Astrocyte of the spinal cord (primary cell): ENCODE results near the gene MEGF11.

Source experiments
- DNase-seq: peaks from one replicate; pipeline ENCODE4 v3.0.0; 2011; ENCODE audit warnings: low read depth, low spot score
- H3K4me3 ChIP-seq: 2 replicates; pipeline ENCODE4 v1.5.1; 2011; ENCODE audit warnings: low read depth, mild to moderate bottlenecking, low read length, moderate library complexity
- in situ Hi-C: cut with HindIII; loops from 2 replicates; pipeline ENCODE4 v1.10.0; 2017; ENCODE audit warnings: low sequenced_read_pairs
- TF ChIP-seq, protein P1 (sequence below): IDR thresholded peaks from 2 replicates; pipeline ENCODE4 v1.5.1; 2012; ENCODE audit warnings: low read depth, mild to moderate bottlenecking, low read length, inconsistent platforms

MEGF11 gene

DNA sequence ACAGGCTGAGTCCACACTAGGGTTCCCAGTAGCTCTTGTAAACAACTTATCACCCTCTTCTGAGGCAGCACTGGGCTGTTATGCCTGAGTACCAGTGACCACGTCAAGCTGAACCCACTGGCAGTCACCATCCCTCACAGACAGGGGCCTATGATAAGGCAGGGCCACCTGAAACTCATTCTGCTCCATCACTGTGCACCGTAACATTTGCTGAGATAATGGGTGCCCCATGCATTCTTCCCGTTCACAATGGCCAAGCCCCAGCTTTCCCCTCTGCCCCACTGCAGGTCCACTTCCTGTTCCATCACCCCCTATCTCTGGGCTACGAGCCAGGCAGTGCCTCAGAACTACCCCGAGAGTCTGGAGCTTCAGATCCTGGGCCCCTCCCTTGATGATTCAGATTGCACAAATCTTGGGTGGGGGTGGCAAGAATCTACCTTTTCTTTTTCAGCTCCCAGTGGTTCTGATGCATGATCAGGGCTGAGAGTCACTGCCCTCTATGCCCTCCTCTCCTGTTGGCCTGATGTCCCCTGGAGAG lies 226.2 kb downstream of the MEGF11 start:
- TF ChIP-seq, protein P1, sequence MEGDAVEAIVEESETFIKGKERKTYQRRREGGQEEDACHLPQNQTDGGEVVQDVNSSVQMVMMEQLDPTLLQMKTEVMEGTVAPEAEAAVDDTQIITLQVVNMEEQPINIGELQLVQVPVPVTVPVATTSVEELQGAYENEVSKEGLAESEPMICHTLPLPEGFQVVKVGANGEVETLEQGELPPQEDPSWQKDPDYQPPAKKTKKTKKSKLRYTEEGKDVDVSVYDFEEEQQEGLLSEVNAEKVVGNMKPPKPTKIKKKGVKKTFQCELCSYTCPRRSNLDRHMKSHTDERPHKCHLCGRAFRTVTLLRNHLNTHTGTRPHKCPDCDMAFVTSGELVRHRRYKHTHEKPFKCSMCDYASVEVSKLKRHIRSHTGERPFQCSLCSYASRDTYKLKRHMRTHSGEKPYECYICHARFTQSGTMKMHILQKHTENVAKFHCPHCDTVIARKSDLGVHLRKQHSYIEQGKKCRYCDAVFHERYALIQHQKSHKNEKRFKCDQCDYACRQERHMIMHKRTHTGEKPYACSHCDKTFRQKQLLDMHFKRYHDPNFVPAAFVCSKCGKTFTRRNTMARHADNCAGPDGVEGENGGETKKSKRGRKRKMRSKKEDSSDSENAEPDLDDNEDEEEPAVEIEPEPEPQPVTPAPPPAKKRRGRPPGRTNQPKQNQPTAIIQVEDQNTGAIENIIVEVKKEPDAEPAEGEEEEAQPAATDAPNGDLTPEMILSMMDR, result no peak
- DNase-seq, result no peak
- in situ Hi-C loops, result no loop called here
- H3K4me3 ChIP-seq, result no peak overlapping the region

DNA sequence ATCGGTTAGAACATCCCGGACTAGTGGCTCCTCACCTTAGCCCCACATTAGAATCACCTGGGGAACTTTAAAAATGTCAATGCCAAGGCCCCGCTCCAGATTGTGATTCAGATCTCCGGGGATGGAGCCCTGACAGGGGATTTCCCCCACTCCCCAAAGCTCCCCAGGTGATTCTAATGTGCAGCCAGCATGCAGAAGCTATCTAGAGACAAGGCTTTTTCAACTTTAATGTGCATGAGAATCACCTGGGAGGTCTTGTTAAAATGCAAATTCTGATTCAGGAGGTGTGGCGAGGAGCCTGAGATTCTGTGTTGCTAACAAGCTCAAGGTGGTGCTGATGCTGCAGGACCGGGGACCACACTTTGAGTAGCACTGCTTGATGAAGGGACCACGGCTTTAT lies 227.6 kb downstream of the MEGF11 start:
- DNase-seq, result no peak
- TF ChIP-seq, protein P1, result no peak
- no peak overlapping the region for H3K4me3 ChIP-seq
- in situ Hi-C loops, result no loop called here

DNA sequence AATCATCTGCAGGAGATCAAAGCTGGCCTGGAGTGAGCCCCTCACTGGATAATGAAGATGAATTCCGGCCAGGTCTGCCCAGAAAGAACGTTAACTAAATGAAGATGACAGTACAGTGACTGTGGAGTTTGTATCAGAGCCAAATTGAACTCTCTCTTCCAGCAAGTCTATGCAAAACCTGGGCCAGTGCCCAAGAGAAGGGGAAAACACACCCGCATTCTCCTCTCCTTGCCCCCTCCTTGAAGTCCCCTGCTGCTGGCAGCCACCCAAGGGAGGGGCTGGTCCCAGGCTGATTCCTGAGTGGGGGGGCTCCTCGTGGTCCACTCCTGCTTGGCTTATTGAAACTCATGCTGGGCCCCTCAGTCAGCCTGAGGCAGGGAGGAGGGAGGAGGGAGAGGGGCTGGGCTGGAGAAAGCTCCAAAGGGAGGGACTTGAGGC lies 228.5 kb downstream of the MEGF11 start:
- TF ChIP-seq, protein P1, result no peak
- in situ Hi-C loops, result no loop called here

DNA sequence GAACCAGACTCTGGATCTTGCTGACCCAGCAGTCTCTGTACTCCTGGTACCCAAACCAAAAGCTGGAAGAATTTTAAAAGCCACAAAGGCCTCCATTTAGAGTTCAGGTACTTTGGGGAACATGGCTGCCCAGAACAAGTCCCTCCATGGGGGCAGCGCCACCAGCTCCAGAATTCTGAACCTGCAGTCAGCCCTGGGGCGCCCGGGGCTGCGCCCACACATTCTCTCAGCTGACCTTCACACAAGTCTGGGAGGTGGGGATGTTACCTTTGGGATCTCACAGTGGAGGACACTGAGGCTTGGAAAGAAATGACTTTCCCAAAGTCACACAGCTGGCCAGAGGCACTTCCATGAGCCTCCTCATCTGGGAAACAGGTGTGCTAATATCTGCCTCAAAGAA lies 229.4 kb downstream of the MEGF11 start:
- in situ Hi-C loops, result no loop called here
- H3K4me3 ChIP-seq, result no peak overlapping the region
- no peak for DNase-seq
- TF ChIP-seq, protein P1, result no peak

More for the DNA sequence above, 228.5 kb downstream of the MEGF11 start:
- DNase-seq, result peak; percentile 13
- H3K4me3 ChIP-seq, result no peak overlapping the region

DNA sequence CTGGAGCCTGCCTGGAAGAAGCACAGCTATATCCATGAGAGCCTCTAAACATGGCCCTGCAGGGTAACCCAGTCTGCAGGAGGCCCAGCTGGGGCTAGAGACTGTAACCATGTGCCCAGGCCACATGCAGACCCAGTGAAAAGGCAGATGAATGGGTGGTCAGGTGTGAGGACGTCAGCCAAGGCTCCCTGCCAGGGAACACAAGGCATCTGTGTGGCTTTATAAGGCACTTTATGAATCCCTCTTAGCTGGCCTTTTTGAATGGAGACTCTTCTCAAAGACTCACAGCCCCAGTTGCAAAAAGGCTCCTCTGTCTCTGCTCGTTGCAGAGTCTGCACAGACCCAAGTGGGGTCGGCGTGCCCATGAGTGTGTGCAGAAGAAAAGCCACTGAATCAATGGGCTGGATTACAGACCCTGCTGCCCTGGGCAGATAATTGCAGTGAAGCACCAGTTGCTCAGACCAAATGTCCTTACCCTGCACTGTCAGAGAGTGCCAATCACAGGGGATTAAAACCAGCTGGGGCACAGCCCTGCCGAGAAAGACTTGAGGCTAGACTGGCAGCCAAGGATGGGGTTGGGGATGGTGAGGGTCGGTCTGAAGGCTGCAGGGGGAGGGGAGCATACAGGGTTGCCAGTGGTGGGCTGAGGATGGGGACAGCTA lies 230.1 kb downstream of the MEGF11 start:
- in situ Hi-C loops, result no loop called here
- H3K4me3 ChIP-seq, result no peak overlapping the region
- DNase-seq, result peak; percentile 22
- TF ChIP-seq, protein P1, result no peak

DNA sequence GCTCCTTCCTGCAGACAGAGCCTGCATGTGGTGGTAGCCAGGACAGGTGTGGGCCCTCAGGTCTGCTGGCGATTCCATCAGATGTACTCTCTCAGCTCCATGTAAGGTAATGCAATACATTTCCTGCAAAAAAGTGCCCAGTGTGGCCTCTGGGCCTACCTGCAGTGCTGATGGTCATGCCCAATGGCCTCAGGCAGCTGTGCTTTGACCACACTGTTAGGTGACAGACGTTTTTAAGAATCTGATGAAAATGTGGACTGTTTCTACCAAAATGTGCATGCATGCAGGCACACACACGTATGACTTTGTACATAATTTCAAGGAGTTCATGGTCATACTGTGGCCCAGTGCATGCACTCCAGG lies 231.4 kb downstream of the MEGF11 start:
- TF ChIP-seq, protein P1, result no peak

More for the DNA sequence above, 231.4 kb downstream of the MEGF11 start:
- H3K4me3 ChIP-seq, result no peak overlapping the region
- in situ Hi-C loops, result no loop called here
- no peak for DNase-seq
